Stimulated activated naive CD4-positive, alpha-beta T cell treated with Interleukin-2 at 50 U/mL for 16 hours (primary cell): ENCODE measurements around the gene L2HGDH.
A peak's percentile ranks its signal among the peaks of the same experiment; 100 is the strongest.
"Not testable (repeated sequence)": the region's sequence is repeated elsewhere in the genome, so short reads cannot be mapped to it uniquely, and the experiment has no call there.

Source experiments
- DNase-seq: peaks from one replicate; lab custom pipeline; 2025; lab: John Stamatoyannopoulos, UW

Gene L2HGDH

DNA sequence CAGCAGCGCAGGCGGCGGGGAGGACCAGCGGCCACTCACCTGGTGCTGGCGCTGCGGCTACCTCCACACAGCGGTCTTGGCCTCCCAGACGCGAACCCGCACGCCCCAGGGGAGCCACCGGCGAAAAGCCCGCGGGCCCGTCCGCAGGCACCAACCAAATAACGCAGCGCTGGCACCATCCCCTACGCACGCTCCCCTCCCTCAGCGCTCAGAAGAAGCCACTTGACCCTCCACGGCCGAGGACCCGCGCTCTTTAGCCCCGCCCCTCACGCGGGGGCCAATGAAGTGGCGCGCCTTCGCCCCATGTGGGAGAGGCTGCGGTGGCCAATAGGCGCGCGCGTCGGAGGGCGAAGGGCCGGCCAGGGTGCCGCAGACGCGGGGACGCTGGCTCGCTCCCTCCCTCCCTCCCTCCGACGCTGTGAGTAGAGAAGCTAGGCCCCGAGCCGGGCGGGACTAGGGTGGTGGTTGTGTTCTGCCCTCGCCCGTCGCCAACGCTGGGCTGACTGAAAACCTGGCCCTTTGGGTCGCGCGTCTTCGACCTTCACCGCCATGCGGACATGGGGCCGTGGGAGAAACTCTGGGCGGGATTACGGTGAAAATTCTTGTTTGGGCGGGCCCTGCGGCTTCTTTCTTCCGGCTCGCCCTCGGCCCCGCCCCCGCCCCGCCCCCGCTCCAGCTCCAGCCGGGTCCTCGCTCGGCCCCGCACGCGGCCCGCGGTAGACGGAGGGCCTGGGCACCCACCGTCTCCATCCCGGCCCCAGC is at the start of gene L2HGDH, which contains the start of gene DMAC2L:
L2HGDH (minus strand) TSS at position 258 of the 762 bp plus-strand sequence; CDS start at position 179, 79 bp downstream.
DMAC2L (plus strand) TSS at position 353 of the 762 bp plus-strand sequence. CDS start 9,164 bp downstream, outside the sequence.
- DNase-seq = peak; percentile 90

DNA sequence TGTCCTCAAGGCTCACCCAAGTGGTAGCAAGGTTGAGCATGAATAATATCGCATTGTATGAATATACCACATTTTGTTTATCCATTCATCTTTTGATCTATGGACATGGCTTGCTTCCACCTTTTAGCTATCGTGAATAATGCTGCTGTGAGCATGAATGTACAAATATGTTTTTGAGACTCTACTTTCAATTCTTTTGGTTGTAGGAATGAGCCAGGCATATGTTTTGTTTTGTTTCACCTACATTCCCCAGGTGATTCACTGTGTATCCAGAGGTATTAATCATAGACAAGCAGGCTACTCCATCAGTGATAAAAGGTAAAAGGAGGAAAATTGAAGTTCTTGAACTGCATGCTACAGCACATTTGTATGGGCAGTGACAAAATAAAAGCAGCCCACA is 48.8 kb upstream of the L2HGDH start:
- DNase-seq = no peak

DNA sequence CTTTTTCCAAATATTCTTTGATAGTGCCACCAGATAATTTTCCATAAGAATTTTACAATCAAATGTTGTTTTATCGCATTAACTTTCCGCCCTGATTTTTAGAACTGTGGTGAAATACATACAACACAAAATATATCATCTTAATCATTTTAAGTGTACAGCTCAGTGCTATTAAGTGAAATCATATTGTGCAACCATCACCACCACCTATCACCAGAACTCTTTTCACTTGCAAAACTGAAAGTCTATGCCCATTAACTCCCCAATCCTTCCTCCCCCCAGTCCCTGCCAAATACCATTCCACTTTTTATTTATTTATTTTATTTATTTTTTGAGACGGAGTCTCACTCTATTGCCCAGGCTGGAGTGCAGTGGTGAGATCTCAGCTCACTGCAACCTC is 48.1 kb upstream of the L2HGDH start:
- DNase-seq = no peak

DNA sequence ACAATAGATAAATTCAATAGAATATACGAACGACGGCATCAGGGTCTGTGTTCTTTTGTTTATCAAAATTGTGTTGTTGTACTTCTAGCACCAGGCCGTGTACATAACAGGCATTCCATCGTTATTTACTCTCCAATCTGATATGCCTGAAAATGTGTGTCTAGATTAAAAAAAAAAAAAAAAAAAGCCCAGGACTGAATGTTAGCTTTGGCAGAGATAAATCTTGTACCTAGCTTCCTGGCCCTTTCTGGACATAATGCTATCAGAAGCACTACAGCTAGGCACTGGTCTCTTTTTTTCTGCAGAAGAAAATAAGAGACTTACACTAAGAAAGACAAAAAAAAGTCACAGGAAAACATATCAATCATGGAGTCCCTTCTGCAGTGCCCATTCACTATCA is 47.6 kb upstream of the L2HGDH start:
- DNase-seq = no peak

DNA sequence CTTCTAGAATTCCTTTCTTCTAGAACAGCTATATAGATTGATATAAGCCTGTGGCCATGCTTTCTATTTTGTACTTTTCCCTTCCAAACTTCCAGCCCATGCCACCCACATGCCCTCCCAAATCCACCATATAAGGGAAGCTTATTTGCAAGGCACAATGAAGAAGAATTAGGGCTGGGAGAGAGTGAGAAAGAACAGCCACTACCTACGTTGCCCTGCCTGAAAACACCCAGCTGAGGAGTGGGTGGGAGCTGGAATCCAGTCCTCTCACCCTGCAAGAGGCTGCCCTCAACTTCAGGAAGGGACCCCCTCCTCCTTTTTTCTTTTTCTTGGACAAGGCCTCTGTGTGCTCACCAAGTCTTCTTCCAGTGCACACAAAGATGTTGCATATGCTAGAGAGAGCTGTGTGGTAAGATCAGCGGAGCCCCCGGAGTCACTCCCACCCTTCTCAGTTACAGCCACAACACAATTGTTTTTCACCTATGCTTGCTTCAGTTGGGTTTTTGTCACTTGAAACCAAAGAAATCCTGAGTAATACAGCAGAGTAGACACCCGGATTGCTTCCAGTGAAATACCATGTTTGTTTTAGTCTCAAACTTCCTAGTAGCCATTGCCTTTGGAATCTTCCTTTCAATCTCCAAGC is 45.8 kb upstream of the L2HGDH start:
- DNase-seq = no peak

DNA sequence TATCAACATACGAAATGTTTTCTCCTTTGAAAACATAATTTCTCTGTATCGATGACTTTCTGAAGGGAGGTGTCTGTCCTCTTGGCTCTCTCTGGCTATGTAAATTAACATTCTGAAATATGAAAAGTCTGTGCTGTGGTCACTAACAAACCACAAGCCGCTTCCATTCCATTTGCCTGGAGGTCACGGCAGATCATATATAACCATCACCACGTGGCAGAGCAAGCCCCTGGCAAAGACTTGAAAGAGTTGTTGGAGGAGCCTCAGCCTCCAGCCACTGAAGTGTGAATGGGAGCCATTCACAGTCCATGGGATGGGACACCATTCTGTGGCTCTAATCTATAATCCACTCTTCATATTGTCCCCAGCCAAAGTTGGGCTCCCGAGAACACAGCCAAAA is 45.1 kb upstream of the L2HGDH start:
- no peak for DNase-seq

DNA sequence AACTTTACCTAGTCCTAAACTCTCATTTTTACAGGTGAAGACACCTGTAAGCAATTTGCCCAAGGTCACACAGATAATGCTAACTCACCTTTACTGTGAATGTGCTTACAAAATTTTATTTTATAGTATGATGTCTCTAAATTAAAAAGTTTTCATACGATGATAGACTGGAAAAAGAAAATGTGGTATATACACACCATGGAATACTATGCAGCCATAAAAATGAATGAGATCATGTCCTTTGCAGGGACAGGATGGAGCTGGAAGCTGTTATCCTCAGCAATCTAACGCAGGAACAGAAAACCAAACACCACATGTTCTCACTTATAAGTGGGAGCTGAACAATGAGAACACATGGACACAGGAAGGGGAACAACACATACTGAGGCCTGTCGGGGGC is 44.3 kb upstream of the L2HGDH start:
- DNase-seq = not testable (repeated sequence)

DNA sequence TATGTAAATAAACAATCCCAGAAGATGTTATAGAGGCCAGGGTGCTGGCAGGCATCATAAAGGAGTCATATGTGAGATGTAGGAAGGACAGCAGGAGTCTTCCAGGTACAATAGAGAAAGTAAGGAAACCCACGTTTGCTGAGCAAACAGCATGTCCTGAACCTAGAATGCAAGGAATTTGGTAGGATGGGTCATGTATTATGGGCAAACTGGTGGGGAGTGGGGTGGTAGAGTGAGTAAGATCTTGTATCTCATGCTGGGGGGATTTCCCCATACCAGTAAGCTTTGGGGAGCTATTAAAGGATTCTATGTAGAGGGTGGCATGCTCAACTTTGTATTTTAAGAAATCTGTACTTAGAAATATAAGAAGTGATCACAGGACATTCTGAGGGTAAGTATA is 43.7 kb upstream of the L2HGDH start:
- no peak for DNase-seq

DNA sequence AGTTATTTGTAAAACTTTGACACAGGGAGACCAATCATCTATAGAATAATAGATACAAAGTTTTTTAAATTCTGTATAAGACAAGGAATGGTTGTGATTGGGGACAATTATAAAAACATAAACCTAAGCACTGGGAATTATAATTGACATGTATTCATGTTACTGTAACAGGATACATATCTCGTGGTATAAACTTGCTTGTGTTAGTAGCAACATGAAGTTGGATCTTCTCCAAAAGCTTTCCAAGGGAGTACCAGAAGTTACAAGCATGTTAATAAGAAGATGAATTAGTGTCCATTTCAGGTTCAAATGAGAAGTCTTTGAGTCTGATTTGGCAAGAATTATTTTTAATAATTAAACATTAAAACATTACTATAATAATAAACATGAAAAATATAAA is 42.5 kb upstream of the L2HGDH start:
- DNase-seq = no peak

DNA sequence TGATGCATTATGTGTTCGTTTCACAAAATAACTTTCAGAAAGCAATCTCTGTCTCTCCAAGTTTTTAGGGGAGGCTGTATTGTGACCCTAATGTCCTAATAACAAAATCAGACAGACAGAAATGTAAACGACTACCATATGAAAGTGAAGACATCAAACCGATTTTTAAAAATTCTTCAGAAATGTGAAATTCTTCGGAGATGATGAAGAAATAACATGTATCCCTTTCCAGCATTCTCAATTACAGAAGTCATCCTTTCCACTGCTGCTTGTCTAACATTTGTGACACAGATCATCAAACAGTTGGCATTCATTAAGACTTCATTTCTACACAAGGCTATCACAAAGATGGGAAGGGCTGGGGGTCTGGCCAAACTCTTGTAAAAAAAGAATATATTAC is 41.1 kb upstream of the L2HGDH start:
- DNase-seq = no peak

DNA sequence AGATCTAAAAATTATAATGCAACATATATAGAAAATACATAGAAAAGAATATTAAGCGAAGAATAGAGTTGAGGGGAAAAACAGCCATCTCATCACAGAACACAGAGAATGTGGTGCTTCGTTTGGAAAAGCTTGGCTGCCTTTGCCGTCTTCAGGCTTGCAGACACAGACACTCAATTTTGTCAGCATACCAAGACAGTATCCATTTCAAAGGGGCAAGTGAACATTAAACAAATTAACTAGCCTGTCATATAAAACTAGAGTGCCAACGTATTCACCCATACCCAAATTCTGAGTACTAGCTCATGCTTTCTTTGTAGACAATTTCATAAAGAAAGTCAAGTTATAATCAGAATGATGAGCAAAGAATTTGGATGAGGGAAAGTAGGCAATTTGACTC is 40.6 kb upstream of the L2HGDH start:
- no peak for DNase-seq

DNA sequence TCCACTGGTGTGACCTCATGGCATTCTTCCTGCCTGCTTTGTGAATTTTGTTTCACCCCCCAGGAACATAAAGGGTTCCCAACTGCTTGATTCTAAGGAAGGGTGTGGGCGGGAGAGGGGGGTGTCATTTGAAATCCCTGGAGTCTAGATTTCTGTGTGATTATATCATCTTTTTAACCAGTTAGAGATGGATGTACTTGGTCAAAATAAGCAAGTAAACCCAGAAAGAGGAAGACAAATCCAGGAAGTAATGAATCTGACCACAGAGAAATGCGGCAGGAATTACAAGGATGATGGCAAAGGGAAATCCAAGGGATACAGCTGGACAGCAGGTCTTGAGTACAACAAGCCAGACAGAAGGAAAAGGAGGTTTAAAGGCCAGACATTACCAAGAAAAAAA is 38.9 kb upstream of the L2HGDH start:
- DNase-seq = no peak

DNA sequence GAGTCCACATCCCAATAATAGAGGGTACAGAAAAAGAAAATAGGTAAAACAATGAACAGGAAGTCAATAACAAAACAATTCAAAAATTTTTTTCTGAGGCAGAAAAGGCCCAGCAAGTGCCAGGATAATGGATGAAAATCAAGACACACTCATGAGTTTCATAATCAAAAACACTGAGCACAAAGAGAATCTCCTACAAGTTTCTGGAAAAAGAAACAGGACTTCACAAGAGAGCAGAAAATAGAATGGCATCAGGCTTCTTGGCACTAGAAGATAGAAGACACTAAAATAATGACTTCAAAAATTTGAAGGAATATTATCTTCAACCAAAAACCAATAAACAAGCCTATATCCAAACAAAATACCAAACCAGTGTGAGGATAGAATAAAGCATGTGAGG is 36.9 kb upstream of the L2HGDH start:
- no peak for DNase-seq

DNA sequence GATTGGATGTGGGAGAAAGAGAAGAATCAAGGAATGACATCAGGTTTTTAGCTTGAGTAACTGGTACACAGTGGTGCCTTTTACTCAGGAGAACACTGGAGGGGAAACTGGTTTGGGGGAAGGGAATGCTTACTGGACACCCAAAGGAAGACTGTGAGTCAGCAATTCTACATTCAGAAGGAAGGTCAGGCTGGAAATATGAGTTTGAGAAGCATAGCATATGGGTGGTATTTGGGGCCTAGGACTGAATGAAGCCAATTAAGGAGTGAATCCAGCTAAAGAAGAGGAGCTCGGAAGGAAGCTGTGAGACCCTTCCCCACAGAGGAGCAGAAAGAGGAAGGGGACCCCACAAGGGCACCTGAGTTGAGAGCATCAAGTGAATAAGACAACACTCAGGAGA is 35.5 kb upstream of the L2HGDH start:
- DNase-seq = no peak

DNA sequence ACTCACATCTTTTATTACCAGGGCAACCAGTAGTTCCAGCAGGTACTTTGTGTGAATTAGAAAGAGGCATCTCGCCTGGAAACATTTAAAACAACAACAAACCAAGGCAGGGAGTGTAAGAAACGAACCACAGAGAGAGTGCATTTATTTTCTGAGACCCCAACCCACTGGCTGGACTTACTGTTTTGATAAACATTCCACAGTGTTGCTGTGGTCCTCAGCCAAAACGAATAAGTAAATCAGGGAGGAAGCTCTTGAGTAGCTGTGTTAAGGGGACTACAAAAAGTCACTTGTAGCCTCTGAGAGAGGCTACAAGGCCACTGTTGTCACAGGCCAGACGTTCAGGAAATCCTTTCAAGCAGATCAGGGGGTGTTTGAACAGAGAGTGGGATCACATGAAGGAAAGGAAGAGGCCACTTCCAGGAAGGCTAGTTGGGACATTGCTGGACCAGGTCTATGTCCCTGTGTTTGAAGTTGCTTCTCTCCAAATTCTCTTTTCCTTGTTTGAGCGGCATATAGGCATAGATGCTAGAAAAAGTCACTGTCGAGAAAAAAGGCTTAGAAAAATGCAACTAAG is 33.9 kb upstream of the L2HGDH start:
- DNase-seq = no peak

DNA sequence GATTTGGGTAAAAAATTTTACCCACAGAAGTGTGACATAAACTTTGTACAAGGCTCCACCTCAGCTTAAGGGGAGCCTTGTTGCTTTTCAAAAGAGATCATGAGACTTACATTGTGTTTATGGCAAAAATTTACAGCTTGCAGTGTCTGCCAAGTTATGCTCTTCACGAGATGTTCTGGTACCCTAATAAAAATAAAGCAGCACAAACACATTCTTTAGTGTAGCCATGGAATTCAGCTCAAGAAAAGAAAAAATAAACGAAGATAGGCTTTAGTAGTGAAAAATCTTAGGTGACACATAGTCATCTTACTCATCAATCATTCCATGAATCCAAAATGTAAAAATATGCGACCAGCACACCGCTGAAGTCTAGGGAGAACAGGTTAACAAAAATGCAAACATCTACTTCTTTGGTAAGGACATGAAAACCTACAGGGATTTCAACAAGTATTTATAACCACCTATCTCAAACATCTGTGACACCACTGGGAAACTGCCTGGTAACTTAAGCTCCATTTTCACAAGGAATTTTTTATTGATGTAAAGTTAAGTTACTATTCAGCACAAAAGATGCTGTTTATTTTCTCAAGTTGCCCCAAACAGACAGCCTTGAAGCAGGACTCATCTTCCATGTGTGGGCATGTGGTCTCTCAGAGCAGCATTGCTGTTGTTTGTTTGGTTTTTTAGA is 33.0 kb upstream of the L2HGDH start:
- no peak for DNase-seq

DNA sequence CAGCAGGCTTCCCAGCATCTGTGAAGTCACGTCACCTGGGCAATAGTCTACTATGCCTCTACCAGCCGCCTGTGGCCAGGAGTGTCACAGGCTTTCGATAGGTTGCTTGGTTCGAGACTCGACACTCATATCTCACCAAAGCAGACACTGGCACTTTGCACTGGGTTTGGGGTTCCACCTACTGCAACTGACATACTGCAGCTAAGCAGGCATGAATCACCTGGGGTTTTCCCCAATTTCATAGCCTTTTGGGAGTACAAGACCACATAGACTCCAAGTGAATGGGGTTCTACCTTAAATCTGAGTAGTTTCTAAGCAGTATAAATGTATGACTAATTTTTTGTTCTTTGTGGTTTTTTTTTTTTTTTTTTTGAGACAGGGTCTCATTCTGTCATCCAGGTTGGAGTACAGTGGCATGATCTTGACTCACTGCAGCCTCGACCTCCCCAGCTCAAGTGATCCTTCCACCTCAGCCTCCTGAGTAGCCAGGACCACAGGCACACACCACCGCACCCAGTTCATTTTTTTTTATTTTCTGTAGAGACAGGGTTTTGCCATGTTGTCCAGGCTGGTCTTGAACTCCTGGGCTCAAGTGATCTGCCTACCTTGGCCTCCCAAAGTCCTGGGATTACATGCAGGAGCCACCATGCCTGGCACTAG is 32.2 kb upstream of the L2HGDH start:
- peak; percentile 75 for DNase-seq

DNA sequence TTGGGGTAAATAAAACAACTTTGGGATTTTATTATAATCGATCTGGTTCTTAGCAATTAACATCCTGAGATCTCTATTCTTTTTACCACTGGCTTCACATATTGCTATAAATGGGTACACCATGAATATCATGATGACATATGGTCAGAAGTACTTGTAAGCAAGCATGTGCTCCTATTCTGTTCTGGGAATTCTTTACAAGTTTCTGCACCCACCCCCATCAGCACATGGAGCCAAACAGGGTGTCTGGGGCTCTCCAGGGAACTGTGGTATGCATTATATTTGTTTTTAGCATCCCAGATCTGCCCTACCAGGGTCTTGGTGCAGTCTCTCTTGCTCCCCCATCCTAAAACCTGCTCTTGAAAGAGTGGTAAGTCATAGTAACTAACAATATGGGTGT is 31.4 kb upstream of the L2HGDH start:
- no peak for DNase-seq

DNA sequence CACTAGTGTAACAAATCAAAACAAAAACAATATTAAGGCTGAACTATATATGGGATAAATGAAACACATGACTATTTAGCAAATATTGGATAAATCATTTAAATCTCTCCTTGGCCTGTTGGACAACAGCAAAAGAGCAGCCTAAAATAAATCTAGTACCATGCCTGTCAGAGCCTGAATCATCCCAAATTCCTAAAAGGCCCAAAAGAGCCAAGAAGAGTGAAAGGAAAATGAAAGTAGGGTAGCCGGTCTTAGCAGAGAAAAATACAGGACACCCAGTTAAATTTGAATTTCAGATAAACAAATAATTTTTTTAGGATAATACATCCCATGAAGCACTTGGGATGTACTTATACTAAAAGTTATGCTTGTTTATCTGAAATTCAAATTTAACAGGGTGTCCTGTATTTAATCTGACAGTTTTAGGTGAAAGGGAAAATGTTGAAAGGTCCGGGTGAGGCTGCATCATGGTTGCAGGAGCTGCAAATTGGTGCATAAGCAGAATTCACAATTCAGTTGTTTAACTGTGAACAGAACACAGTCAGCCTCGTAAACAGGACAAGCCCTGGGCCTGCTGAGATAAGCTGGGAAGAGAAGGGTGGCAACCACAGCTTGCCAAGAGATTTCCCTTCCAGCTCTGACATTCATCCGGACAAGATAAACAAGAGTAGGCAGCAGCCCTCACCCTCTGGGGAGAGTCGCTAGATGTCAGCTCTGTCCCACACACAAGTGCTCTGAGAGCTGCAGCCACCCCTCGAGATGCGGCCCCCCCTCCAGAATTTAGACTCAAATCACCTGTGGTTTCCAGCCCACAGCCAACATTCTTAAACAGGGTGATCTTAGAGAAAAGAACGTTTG is 30.4 kb upstream of the L2HGDH start:
- DNase-seq = peak; percentile 3

DNA sequence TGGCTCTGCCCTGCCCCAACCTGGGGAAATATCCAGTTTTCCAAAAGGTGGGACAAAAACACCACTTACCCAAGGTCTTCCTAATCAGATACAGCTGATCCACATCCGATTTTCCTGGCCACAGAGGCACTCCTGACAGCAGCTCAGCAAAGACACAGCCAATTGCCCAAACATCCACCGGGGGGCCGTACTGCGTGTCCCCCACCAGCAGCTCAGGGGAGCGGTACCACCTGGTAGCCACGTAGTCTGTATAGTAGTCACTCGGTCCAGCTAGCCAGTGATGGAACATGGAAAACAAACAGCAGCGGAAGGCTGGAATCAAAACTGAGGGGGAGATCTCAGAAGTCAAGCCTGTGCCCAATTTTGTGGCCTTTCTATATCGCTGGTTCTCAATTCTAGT is 28.9 kb upstream of the L2HGDH start:
- no peak for DNase-seq

DNA sequence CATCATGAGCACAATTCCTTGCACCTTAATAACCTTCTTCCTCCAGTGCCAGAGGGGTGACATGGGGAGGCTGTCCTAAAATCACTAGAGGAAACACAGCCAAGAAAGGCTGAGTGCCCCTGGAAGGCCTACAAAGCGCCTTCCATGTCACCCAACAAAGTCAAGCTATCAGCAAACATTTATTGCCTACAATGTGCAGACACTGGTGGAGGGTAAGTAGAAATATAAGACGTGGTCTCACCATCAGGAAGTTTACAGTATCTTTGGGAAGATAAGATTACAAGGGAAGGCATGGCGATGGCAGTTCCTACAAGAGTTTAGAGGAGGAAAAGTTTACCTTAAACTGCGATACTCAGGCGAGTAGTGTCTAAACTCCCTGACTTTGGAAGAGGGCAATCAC is 28.0 kb upstream of the L2HGDH start:
- DNase-seq = no peak
